GM12892 (cell line): ENCODE measurements around the gene OCIAD1.
A peak's percentile ranks its signal among the peaks of the same experiment; 100 is the strongest.
"Not testable (repeated sequence)": the region's sequence is repeated elsewhere in the genome, so short reads cannot be mapped to it uniquely, and the experiment has no call there.

Source experiments
- DNase-seq: peaks from one replicate; pipeline ENCODE4 v3.0.0; 2011; ENCODE audit not compliant: insufficient read length
- FAIRE-seq: peaks from 2 replicates; lab custom pipeline; 2011; peaks lifted over from hg19 to GRCh38; lab: Jason Lieb, UNC
- POLR2A ChIP-seq: IDR thresholded peaks from 2 replicates; pipeline ENCODE4 v1.6.1; 2011; ENCODE audit warnings: low read depth, low read length, control low read depth
- POLR2AphosphoS5 ChIP-seq: IDR thresholded peaks from 2 replicates; pipeline ENCODE4 v1.6.1; 2011; ENCODE audit warnings: low read depth, low read length, control low read depth
- TAF1 ChIP-seq: IDR thresholded peaks from 2 replicates; pipeline ENCODE4 v1.6.1; 2011; ENCODE audit warnings: low read depth, mild to moderate bottlenecking, control low read depth, low read length, borderline replicate concordance

OCIAD1 gene

GRCh38 chr4:48831532-48832030 is 693 bp downstream of the OCIAD1 start:
- FAIRE-seq (peak; percentile 44), DNase-seq (no peak)
- TF ChIP-seq POLR2AphosphoS5 (no peak), TAF1 (no peak), POLR2A (no peak)

GRCh38 chr4:48832571-48832970 is 1.7 kb downstream of the OCIAD1 start:
- TF ChIP-seq POLR2A (no peak), POLR2AphosphoS5 (no peak), TAF1 (no peak)
- DNase-seq (no peak), FAIRE-seq (no peak)

- FAIRE-seq (no peak), DNase-seq (no peak)
- TF ChIP-seq POLR2AphosphoS5: no peak
- TF ChIP-seq POLR2A: no peak
- no peak for TF ChIP-seq TAF1
Observed at GRCh38 chr4:48836658-48837057, 5.8 kb downstream of the OCIAD1 start.

- TF ChIP-seq POLR2A: no peak
- no peak for TF ChIP-seq POLR2AphosphoS5
- no peak for TF ChIP-seq TAF1
- no peak for FAIRE-seq
- no peak for DNase-seq
Observed at GRCh38 chr4:48841045-48841827, 10.3 kb downstream of the OCIAD1 start.

GRCh38 chr4:48844843-48845242 is 14.0 kb downstream of the OCIAD1 start:
- TF ChIP-seq POLR2A (no peak), POLR2AphosphoS5 (no peak), TAF1 (no peak)
- no peak for DNase-seq
- no peak for FAIRE-seq

- DNase-seq, FAIRE-seq: not testable (repeated sequence)
Observed at GRCh38 chr4:48848799-48849198, 17.9 kb downstream of the OCIAD1 start.

GRCh38 chr4:48851651-48852050 is 20.8 kb downstream of the OCIAD1 start:
- no peak for FAIRE-seq
- TF ChIP-seq TAF1 (no peak), POLR2AphosphoS5 (no peak), POLR2A (no peak)
- DNase-seq: no peak

GRCh38 chr4:48853604-48854394 is 22.9 kb downstream of the OCIAD1 start:
- DNase-seq (no peak), FAIRE-seq (no peak)
- TF ChIP-seq POLR2A (no peak), POLR2AphosphoS5 (no peak), TAF1 (no peak)

GRCh38 chr4:48854395-48854683 is 23.5 kb downstream of the OCIAD1 start:
- DNase-seq: no peak
- FAIRE-seq: no peak
- no peak for TF ChIP-seq POLR2AphosphoS5
- TF ChIP-seq TAF1: no peak
- TF ChIP-seq POLR2A: no peak

- TF ChIP-seq TAF1 (no peak), POLR2A (no peak), POLR2AphosphoS5 (no peak)
- no peak for FAIRE-seq
- no peak for DNase-seq
Observed at GRCh38 chr4:48854982-48855381, 24.1 kb downstream of the OCIAD1 start.

GRCh38 chr4:48858130-48858529 is 27.2 kb downstream of the OCIAD1 start:
- DNase-seq: no peak
- no peak for TF ChIP-seq POLR2A
- no peak for TF ChIP-seq POLR2AphosphoS5
- no peak for TF ChIP-seq TAF1
- no peak for FAIRE-seq

- TF ChIP-seq POLR2AphosphoS5: no peak
- no peak for TF ChIP-seq POLR2A
- no peak for TF ChIP-seq TAF1
- FAIRE-seq: peak; percentile 21
- no peak for DNase-seq
Observed at GRCh38 chr4:48862038-48862437, 31.1 kb downstream of the OCIAD1 start.
